GM23338 (cell line): ENCODE data around the gene YIPF2.
"Not testable (repeated sequence)": the region's sequence is repeated elsewhere in the genome, so short reads cannot be mapped to it uniquely, and the experiment has no call there.

Experiments
- EZH2phosphoT487 ChIP-seq: fragments of 200-600 bp; sonication (generic); IDR thresholded peaks from one replicate; pipeline ENCODE4 v1.8.1; 2018; ENCODE audit warnings: antibody characterized with exemption; ENCODE audit not compliant: unreplicated experiment
- JUNB ChIP-seq: IDR thresholded peaks from one replicate; pipeline ENCODE4 v1.6.1; 2016; ENCODE audit warnings: antibody characterized with exemption; ENCODE audit not compliant: unreplicated experiment
- TF ChIP-seq, protein P1 (sequence below), 2 experiments: fragments of 200-600 bp in 1 of 2; sonication (generic) in 1 of 2; conservative IDR thresholded peaks; 2 replicates each; pipeline versions ENCODE4 v1.5.1 to v1.6.1; 2016 to 2017; ENCODE audit warnings: antibody characterized with exemption in 2 of 2, low read depth in 2 of 2, mild to moderate bottlenecking in 2 of 2, moderate library complexity in 1 of 2

DNA sequence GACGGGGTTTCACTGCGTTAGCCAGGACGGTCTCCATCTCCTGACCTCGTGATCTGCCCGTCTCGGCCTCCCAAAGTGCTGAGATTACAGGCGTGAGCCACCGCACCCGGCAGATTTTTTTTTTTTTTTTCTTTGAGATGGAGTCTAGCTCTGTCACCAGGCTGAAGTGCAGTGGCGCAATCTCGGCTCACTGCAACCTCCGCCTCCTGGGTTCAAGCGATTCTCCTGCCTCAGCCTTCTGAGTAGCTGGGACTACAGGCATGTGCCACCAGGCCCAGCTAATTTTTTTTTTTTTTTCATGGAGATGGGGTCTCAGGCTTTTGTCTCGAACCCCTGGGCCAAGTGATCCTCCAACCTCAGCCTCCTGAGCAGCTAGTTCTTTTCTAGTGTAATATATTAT is 13.2 kb upstream of the YIPF2 start:
- TF ChIP-seq, protein P1, sequence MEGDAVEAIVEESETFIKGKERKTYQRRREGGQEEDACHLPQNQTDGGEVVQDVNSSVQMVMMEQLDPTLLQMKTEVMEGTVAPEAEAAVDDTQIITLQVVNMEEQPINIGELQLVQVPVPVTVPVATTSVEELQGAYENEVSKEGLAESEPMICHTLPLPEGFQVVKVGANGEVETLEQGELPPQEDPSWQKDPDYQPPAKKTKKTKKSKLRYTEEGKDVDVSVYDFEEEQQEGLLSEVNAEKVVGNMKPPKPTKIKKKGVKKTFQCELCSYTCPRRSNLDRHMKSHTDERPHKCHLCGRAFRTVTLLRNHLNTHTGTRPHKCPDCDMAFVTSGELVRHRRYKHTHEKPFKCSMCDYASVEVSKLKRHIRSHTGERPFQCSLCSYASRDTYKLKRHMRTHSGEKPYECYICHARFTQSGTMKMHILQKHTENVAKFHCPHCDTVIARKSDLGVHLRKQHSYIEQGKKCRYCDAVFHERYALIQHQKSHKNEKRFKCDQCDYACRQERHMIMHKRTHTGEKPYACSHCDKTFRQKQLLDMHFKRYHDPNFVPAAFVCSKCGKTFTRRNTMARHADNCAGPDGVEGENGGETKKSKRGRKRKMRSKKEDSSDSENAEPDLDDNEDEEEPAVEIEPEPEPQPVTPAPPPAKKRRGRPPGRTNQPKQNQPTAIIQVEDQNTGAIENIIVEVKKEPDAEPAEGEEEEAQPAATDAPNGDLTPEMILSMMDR (conservative IDR thresholded peaks at IDR 0.05; ENCODE audit: low read depth in 2 of 2): not testable (repeated sequence)
- TF ChIP-seq JUNB, EZH2phosphoT487: not testable (repeated sequence)
